GM19328 (cell line): ENCODE measurements around the gene LACRT.
"Not testable (repeated sequence)": the region's sequence is repeated elsewhere in the genome, so short reads cannot be mapped to it uniquely, and the experiment has no call there.

Experiments
- ATAC-seq: cut with Tn5 transposase; IDR thresholded peaks from one replicate; pipeline ENCODE4 v1.9.1; 2021; ENCODE audit warnings: mild to moderate bottlenecking, moderate library complexity; ENCODE audit not compliant: unreplicated experiment

The LACRT gene

DNA sequence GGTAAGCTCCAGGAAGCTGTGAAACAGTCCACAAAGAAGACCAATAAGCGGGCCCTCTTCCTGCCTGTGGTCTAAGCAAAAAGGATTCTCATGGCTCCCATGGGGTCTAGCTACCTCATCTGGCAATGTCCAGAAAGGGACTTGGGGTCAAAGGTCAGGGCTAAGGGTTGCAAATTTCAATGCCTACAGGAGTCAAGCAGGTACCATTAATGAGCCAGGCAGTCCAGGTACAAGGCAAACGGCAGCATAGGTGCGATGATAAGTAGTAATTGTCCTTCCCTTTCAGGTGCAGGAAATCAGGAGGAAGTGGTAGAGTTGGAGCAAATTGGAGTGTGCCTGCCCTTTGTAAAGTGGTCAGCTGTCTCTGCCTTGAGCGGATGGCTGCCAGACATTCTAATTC is 6.4 kb upstream of the LACRT start:
- ATAC-seq: no peak

DNA sequence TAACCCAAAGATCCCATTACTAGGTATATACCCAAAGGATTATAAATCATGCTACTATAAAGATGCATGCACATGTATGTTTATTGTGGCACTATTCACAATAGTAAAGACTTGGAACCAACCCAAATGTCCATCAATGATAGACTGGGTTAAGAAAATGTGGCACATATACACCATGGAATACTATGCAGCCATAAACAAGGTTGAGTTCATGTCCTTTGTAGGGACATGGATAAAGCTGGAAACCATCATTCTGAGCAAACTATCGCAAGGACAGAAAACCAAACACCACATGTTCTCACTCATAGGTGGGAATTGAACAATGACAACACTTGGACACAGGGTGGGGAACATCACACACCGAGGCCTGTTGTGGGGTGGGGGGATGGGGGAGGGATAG is 4.4 kb upstream of the LACRT start:
- not testable (repeated sequence) for ATAC-seq

DNA sequence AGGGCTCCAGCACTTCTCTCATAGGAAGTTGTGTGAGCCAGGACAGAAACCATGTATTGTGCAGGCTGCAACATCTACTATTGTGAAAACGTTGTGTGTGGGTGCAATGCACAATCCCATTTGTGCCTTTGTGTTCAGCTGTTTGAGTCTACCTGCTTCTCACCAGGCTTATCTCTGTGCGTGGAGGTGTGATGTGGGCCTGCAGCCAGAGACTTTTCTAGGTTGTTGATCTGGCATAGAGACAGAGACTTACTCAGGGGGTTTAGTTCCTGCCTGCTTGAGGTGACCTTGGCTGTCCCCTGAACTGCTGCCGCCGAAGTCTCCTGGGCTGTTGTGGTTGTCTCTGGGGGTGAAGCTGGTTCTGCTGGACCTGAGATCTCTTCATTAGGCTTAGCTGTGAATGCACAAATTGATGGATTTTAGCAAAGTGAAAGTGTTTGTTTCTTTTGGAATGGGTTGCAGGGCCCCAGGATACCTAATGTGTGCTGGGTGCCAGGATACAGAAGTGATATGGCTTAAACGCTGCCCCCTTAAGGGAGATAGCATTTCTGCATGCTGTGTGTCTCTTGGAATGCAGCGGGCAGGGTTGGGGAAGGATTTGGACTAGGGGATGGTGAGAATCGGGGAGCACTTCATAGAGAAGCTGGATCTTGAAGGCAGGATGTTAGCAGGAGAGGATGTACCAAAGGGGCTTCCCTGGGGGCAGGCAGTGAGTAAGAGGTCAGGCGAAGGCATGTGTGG is 2.5 kb downstream of the LACRT start:
- no peak for ATAC-seq

DNA sequence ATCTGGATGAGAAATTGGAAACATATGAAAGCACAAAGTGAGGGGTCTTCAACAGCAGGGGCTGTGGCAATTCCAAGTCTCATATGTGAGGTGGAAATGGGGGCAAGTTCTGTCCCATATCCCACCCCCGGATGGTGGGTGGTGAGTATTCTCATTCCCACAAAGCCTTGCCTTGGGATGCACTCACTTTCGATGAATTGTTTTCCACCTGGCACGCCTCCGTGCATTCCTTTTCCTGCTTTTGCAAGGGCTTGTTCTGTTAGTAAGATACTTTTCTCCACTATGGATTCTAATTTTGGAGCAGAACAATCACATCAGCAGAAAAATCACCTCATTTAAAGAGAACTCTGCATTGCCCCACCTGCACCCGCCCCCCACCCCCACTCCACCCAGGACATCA is 3.1 kb downstream of the LACRT start:
- ATAC-seq: no peak

DNA sequence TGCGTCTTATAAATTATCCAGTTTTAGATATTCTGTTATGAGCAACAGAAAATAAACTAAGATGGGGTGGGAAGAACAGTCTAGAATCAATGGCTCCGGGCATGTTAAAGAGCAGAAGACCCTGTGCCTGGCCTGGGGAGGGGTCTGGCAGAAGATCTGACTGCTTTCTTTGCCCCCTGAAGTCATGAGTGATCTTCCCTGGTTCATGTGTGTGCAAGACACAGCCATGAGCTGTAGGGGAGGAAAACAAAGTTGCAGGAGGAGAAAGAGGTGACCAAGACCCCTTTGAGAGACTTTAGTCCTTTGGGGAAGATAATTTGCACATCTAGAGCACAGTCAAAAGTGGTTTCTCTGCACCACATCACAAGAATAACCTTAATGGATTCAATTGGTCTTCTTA is 4.8 kb downstream of the LACRT start:
- ATAC-seq: no peak

DNA sequence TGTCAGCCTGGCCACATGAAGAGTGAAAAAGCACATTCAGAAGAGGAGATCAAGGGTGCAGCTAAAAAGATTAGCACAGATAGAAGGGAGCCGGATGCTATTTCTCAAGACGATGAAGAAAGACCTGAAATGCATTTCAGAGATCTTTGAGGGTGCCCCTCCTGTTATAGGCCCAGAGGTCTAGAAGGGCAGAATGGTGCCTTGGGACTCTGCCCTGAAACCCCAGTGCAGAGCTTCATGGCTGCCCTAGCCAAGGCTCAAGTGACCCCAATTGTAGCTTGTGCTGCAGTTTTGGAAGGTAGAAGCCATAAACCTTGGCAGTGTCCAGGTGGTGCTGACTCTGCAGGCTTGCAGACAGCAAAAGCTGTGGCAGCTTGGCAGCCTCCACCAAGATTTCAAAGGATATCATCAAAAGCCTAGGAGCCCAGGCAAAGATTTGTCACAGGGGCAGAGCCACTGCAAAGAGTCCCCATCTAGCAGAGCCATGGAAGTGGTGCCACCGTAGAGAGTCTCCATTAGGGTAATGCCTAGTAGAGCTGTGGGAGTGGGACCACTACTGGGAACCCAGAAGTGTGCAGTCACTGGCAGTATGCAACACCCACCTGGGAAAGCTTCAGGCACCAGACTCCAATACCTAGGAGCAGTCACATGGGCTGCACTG is 6.4 kb downstream of the LACRT start:
- no peak for ATAC-seq

DNA sequence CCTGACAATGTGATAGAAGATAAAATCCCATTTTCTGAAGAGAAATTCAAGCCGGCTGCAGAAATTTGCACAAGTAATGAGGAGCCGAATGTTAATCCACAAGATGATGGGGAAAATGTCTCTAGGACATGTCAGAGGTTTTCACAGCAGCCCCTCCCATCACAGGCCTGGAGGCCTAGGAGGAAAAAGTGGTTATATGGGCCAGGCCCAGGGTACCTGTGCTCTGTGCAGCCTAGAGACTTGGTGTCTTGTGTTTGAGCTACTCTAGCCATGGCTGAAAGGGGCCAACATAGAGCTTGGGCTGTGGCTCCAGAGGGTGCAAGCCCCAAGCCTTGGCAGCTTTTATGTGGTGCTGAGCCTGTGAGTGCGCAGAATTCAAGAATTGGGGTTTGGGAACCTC is 7.4 kb downstream of the LACRT start:
- ATAC-seq: no peak

DNA sequence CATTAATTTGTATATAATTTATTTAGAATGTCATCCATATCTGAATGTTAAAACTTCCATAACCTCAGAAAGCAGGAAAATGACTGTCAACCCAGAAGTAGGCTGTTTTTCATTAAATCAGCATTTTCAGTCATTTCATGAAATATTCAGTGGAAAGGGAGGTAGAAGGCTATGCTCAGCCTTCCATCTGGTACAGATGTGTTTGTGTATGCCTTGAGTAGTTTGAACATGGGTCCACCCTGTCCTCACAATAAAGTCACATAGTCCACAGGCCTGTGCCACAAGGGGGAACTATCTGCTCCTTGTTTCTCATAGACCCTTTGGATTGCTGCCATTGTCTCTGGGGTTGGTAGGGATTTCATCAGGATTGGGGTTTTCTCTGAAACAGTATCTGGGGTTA is 9.1 kb downstream of the LACRT start:
- no peak for ATAC-seq

DNA sequence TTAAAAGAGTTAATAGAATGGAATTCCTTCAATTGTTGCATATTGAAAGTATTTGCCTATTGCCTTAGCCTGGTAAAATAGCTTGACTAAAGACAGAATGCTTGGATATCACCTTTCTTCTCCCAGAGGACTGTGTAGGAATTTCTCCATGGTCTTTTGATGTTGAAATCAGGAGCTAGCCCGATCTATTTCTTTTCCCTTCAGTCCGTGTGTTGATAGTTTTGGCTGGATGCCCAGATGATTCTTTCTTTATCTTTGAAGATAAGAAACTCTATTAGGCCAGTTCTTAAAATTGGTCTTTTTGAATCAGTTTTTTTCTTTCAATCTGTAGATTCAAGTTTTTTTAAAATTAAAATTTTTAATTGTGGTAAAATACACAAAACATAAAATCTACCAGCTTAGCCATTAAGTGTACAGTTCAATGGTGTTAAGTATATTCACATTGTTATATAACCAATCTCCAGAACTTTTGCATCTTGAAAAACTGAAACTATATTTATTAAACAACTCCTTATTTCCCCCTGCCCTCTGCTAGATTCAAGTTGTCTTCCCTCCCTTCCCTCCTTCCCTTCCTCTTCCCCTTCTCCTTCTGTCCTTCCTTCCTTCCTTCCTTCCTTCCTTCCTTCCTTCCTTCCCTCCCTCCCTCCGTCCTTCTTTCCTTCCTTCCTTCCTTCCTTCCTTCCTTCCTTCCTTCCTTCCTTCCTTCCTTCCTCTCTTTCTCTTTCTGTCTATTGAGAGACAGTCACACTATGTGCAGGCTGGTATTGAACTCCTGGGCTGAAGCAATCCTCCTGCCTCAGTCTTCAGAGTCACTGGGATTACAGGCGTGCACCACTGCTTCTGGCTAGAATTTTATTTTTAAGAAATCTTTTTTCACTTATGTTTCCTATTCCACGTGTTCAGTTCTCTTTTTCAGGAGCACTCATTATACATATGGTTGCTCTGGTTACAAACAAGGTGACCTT is 10.1 kb downstream of the LACRT start:
- no peak for ATAC-seq

DNA sequence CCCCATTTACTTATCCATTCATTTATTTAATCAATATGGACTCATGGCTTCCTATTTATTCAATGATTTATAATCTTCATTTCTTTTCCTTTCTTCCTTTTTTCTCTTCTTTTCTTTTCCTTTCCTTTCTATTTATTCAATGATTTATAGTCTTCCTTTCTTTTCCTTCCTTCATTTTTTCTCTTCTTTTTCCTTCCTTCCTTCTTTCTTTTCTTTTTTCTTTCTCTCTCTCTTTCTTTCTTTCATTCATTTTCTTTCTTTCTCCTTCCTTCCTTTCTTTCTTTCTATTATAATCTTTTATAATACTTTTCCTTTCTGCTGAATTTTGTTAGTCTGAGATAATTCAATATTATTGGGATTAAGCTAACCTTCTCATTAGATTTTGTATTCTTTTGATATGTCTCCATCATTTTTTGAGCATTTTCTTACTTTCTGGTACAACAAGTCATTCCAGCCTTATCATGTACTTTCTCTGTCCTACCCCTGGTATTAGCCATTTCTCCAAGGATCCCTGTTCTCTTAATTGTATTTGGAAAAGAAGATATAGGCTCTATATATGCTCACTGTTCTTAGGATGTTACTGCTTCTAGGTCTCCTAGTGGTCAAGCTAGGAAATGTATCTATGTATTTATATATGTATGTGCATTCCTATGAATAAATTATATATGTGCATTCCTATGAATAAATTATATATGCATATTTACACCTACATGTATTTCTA is 12.1 kb downstream of the LACRT start:
- ATAC-seq: no peak

DNA sequence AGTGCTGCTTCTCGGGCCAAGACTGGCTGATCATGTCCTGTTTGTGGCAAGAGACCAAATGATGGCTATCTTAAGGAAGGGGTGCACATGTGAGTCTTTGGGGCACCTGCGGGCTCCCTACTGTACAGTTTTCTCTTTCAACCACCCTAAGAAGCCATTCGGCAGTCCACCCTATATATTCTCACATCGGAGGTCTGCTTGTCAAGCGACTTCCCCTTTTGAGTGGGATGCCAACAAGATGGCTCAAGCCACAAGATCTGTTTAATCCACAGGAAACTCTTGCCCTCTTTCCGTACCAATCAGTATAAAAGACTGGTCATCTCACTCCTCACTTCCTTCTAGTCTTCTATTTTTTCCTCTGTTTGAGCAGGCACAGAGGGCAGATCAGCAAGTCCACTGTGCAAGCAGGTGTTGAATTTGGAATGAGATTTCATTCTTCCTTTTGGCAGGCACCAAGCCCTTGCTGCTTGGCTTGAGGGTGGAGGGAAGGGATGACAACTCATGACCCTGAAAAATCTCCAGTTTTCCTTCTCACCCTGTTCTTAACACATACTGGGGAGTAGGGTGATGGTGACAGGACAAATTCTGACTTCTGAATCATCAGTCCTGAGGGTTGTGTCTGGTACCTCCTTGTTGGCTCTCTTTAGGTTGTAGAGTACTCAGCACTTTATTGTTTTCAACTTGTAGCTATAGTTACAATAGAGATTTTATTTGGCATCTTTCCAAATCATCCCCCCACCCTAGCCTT is 17.6 kb downstream of the LACRT start:
- no peak for ATAC-seq

DNA sequence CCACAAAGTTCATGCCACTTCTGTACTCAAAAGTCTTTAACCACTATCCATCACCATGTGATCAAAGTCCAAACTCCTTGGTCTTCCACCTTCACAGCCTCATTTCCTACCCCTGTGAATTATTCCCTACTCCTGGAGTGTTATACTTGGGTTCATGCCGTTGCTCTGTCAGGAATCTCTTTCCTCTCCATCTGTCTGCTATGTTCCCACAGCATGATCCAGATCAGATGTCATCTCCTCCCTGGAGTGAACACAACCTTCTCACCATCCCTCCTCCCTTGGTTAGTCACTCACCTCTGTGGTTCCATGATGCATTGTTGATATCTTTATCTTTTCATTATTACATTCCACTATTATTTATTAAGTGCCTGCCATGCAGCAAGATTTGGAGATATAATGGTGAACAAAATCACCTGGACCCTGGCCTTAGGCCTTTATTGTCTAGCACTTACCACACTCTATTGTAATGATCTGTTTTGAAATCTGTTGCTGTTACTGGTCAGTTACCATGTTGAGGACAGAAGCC is 22.4 kb downstream of the LACRT start:
- ATAC-seq: no peak

DNA sequence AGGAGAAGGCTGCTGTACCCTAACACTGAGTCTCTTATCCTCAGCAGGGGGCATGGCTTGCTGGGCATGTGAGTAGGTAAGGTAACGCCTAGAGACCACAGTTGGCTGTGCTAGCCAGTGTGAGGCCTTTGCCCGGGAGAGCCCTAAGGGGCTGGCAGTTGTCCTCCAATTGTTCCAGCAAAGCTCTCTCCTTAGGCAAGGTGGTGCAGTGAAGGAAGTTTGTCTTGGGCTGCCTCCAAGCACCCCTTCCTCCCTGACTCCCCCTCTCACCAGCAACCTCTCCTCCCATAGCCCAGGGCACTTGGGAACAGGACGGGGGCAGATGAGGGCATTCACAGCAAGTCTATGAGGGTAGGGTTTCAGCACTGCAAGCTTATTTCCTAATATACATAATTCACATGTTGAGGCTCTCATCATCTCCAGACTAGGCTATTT is 23.0 kb downstream of the LACRT start:
- no peak for ATAC-seq

DNA sequence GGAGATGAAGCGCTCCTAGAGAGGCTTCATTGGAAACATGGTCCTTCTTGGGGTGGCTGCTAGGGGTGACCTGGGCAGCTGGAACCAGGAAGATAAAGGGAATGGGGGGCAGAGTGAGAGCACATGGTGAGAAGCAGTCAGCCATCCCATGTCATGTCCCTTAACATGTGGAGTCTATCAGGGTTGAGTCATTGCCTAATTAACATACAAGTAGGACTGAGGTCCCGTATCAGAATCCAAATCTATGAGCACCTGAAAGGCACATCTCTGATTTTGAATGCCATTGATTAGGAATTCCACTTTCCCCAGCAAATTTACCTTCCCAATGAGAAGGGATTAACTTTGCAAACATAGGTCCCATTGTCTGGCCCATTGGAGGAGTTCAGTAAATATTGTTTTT is 25.9 kb downstream of the LACRT start:
- no peak for ATAC-seq

DNA sequence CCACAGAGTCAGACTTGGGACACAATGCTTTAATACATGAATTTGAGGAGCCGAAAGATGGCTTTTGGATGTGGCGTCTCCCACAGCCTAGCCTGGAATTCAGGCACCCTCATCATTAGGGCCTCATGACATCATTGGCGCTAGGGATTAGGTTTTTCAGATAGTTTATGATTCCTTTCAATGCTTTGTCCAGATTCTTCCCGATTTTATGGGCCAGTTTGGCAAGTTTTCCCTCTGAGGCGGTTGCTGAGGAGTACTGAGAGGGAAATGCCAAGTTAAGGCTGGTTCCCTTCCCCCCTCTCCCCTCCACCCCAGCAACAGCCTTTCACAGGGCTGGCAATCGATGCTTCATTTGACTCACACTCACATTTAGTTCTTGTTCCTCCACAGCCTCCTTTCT is 26.5 kb downstream of the LACRT start:
- ATAC-seq: no peak

DNA sequence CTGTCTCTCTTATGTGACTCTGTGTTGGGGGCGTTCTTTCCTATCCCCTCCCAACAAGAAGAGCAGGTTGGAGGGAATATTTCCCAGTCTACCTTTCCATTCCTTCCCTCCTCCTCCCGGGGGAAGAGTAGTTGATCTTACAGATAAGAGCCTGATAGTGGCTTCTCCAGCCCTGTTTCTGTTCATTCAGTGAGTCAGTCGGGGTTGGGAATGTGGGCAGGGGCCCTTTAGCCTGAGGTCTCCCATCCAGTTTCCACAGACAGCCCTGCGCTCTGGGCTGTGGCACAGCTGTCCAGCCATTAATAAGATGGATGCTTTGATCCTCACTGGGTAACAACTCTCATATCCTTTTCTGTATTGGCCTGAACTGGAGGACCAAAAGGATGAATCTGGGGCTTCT is 28.1 kb downstream of the LACRT start:
- no peak for ATAC-seq

DNA sequence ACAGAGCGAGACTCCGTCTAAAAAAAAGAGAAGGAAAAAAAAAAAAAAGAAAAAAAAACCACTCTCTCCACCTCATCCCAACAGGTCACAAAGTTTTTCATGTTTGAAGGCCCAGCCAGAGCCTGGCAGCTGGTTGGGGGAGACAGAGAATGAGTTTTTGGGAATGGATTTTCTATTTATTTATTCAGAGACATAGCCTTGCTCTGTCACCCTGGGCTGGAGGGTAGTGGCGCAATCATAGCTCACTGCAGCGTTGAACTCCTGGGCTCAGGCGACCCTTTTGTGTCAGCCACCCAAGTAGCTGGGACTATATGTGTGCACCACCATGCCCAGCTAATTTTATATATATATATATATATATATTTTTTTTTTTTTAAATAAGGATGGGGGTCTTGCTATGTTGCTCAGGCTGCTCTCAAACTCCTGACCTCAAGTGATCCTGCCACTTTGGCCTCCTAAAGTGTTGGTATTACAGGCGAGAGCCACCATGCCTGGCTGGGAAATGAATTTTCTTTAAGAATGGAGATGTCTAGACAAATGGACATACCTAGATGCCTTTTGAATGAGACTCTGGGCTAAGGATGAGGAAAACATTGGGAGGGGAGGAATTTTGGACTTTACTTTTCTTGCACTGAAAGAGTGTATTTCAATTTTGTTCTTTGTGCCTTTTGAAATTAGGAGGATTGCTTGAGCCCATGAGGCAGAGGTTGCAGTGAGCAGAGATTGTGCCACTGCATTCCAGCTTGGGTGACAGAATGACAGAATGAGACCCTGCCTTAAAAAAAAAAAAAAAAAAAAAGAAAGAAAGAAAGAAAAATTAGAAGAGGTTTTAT is 29.3 kb downstream of the LACRT start:
- no peak for ATAC-seq

DNA sequence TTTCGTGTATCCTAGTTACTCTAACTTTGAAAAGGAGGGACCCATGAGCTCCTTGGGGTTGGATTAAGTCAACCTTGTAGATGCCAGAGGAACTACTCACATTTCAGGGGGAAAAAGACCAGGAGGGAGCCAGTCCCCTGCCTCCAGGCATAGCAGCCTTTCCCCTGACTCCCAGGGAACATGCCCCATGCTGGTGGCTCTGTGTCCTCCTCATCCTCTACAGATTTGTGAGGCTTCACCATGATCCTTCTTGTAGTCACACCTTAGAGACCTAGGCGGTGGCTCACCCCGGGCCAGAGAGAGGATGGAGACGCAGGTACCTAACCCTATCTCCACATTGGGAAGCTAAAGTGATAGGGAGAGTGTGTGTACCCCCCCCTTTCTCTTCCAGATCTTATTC is 30.3 kb downstream of the LACRT start:
- ATAC-seq: no peak

DNA sequence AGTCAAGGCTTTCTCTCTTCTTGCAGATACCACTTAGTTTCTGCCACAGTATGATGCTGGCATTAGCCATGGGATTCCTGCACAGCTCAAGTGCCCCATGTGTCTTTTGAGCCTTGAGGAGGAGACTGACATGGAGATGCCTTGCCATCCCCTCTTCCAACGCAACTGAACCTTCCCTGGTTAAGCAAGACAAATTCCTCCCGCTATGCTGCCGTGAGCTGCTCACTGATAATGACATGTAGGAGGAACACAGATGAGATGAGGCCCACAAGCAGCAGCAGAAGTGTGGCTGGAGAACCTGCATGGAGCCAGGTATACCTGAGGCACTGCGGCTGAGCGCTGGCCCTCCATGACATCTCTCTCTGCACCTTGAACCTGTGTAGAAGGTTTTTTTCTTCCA is 30.8 kb downstream of the LACRT start:
- ATAC-seq: no peak
